HEK293 (cell line): ENCODE data around the gene ROBO4.

Source experiments
- CTCF ChIA-PET: fragments of 350-600 bp; formaldehyde crosslinking; extraction: SDS; loops from one replicate; lab custom pipeline; 2021; ENCODE audit warnings: antibody characterized with exemption; lab: Yijun Ruan, JAX
- POLR2A ChIA-PET: fragments of 300-600 bp; formaldehyde crosslinking; extraction: SDS; loops from one replicate; lab custom pipeline; 2020; ENCODE audit warnings: antibody characterized with exemption, inconsistent platforms; lab: Yijun Ruan, JAX
- H3K27ac ChIP-seq: fragments of 200-500 bp; sonication (Bioruptor generic); 2 replicates; pipeline ENCODE4 v1.5.1; 2014; ENCODE audit warnings: low read depth, low read length, control low read depth, inconsistent platforms; ENCODE audit errors: extremely low read depth
- H3K36me3 ChIP-seq, 2 experiments: fragments of 200-500 bp in 1 of 2; sonication (Bioruptor generic) in 1 of 2; 1 replicate in 1 of 2; 2 replicates in 1 of 2; pipeline ENCODE4 v1.5.1; 2014 to 2017; ENCODE audit warnings: inconsistent platforms in 2 of 2, low read length in 2 of 2; ENCODE audit not compliant: control insufficient read depth in 2 of 2, insufficient read depth in 1 of 2
- H3K4me1 ChIP-seq: fragments of 200-500 bp; sonication (Bioruptor generic); 2 replicates; pipeline ENCODE4 v1.5.1; 2014; ENCODE audit warnings: mild to moderate bottlenecking, low read length, inconsistent platforms; ENCODE audit not compliant: control insufficient read depth, insufficient read depth
- H3K4me3 ChIP-seq: 2 replicates; pipeline ENCODE4 v1.5.1; 2011; ENCODE audit warnings: low read depth, mild to moderate bottlenecking, control low read depth, low read length, moderate library complexity
- H3K9me3 ChIP-seq: fragments of 200-500 bp; sonication (Bioruptor generic); 2 replicates; pipeline ENCODE4 v1.5.1; 2014; ENCODE audit warnings: low read depth, low read length, inconsistent platforms; ENCODE audit not compliant: control insufficient read depth, insufficient read depth
- OSR2 ChIP-seq: fragments of 450-650 bp; formaldehyde crosslinking; IDR thresholded peaks from 2 replicates; pipeline ENCODE4 v1.5.1; 2016; ENCODE audit warnings: missing biosample characterization, missing genetic modification characterization
- SETDB1 ChIP-seq: IDR thresholded peaks from one replicate; pipeline ENCODE4 v1.6.1; 2017; ENCODE audit warnings: mild to moderate bottlenecking, low read length, moderate library complexity, mixed read lengths; ENCODE audit not compliant: insufficient read length
- ZBTB17 ChIP-seq: fragments of 450-650 bp; formaldehyde crosslinking; IDR thresholded peaks from 2 replicates; pipeline ENCODE4 v1.5.1; 2016; ENCODE audit warnings: missing biosample characterization, missing genetic modification characterization
- ZBTB6 ChIP-seq: fragments of 450-650 bp; formaldehyde crosslinking; IDR thresholded peaks from 2 replicates; pipeline ENCODE4 v1.5.1; 2017; ENCODE audit warnings: missing biosample characterization, missing genetic modification characterization
- ZNF10 ChIP-seq: fragments of 450-650 bp; formaldehyde crosslinking; IDR thresholded peaks from 2 replicates; pipeline ENCODE4 v1.5.1; 2017; ENCODE audit warnings: missing biosample characterization, missing genetic modification characterization
- ZNF211 ChIP-seq: fragments of 450-650 bp; formaldehyde crosslinking; IDR thresholded peaks from 2 replicates; pipeline ENCODE4 v1.5.1; 2016; ENCODE audit warnings: low read depth, missing biosample characterization, missing genetic modification characterization
- ZNF214 ChIP-seq: fragments of 450-650 bp; formaldehyde crosslinking; IDR thresholded peaks from 2 replicates; pipeline ENCODE4 v1.5.1; 2017; ENCODE audit warnings: missing biosample characterization, mild to moderate bottlenecking, missing genetic modification characterization, borderline replicate concordance
- ZNF24 ChIP-seq: fragments of 450-650 bp; formaldehyde crosslinking; IDR thresholded peaks from 2 replicates; pipeline ENCODE4 v1.5.1; 2016; ENCODE audit warnings: missing biosample characterization, missing genetic modification characterization
- ZNF280D ChIP-seq: fragments of 450-650 bp; formaldehyde crosslinking; IDR thresholded peaks from 2 replicates; pipeline ENCODE4 v1.5.1; 2016; ENCODE audit warnings: missing biosample characterization, missing genetic modification characterization
- ZNF426 ChIP-seq: fragments of 450-650 bp; formaldehyde crosslinking; IDR thresholded peaks from 2 replicates; pipeline ENCODE4 v1.5.1; 2017; ENCODE audit warnings: missing biosample characterization, missing genetic modification characterization, mild to moderate bottlenecking, inconsistent platforms, moderate library complexity
- ZNF548 ChIP-seq: fragments of 450-650 bp; formaldehyde crosslinking; IDR thresholded peaks from 2 replicates; pipeline ENCODE4 v1.5.1; 2016; ENCODE audit warnings: missing biosample characterization, missing genetic modification characterization
- ZNF555 ChIP-seq: fragments of 450-650 bp; formaldehyde crosslinking; conservative IDR thresholded peaks from 2 replicates; pipeline ENCODE4 v1.5.1; 2017; ENCODE audit warnings: missing biosample characterization, mild to moderate bottlenecking, missing genetic modification characterization, inconsistent platforms
- ZNF654 ChIP-seq: fragments of 450-650 bp; formaldehyde crosslinking; IDR thresholded peaks from 2 replicates; pipeline ENCODE4 v1.5.1; 2016; ENCODE audit warnings: low read depth, missing biosample characterization, missing genetic modification characterization
- ZNF658 ChIP-seq: fragments of 450-650 bp; formaldehyde crosslinking; IDR thresholded peaks from 2 replicates; pipeline ENCODE4; 2016; ENCODE audit warnings: missing biosample characterization, missing genetic modification characterization
- ZXDB ChIP-seq: fragments of 450-650 bp; formaldehyde crosslinking; IDR thresholded peaks from 2 replicates; pipeline ENCODE4 v1.5.1; 2016; ENCODE audit warnings: missing biosample characterization, missing genetic modification characterization
- TF ChIP-seq, protein P1 (sequence below): fragments of 450-650 bp; formaldehyde crosslinking; IDR thresholded peaks from 2 replicates; pipeline ENCODE4 v1.5.1; 2016; ENCODE audit warnings: missing biosample characterization, missing genetic modification characterization
- TF ChIP-seq, protein P2 (sequence below): fragments of 450-650 bp; formaldehyde crosslinking; IDR thresholded peaks from 2 replicates; pipeline ENCODE4 v1.5.1; 2016; ENCODE audit warnings: missing biosample characterization, missing genetic modification characterization
- TF ChIP-seq, protein P3 (sequence below): fragments of 450-650 bp; formaldehyde crosslinking; IDR thresholded peaks from 2 replicates; pipeline ENCODE4 v1.5.1; 2016; ENCODE audit warnings: missing biosample characterization, missing genetic modification characterization

Gene ROBO4

DNA sequence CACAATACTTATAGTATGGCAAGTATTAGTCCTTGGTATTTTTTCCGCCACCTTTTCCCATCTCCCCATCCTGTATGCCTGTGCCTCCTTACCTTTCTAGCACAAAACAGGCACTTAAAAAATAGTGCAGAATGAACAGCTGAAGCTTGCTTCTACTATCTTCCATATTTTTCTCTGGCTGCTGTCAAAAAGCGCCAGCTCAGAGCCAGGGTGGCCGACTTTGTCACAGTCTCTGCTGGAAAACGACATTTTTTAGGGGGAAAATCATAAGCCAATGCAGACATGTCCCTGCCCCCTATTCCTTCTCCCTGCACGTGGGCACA lies 58.9 kb downstream of the ROBO4 start:
- CTCF ChIA-PET = interaction anchor here (0.6 to 5.5 kb wide), 18 partner anchors 19 to 654 kb away, joined by 3 to 53 read pairs (median 4); partner anchors contain the start of gene ROBO3
- no peaks in the 10 kb centered on the region for H3K4me1 ChIP-seq
- no peaks in the 10 kb centered on the region for H3K9me3 ChIP-seq
- no peak overlapping the region for H3K4me3 ChIP-seq
- POLR2A ChIA-PET = no interaction called here
- H3K27ac ChIP-seq = no peak overlapping the region
- no peaks in the 10 kb centered on the region for H3K36me3 ChIP-seq
- TF ChIP-seq ZBTB6 = no peak
- no peak for TF ChIP-seq ZNF10
- no peak for TF ChIP-seq ZXDB (tag by site-specific recombination)
- TF ChIP-seq ZNF24 (tag by site-specific recombination) = no peak
- TF ChIP-seq, protein P1, sequence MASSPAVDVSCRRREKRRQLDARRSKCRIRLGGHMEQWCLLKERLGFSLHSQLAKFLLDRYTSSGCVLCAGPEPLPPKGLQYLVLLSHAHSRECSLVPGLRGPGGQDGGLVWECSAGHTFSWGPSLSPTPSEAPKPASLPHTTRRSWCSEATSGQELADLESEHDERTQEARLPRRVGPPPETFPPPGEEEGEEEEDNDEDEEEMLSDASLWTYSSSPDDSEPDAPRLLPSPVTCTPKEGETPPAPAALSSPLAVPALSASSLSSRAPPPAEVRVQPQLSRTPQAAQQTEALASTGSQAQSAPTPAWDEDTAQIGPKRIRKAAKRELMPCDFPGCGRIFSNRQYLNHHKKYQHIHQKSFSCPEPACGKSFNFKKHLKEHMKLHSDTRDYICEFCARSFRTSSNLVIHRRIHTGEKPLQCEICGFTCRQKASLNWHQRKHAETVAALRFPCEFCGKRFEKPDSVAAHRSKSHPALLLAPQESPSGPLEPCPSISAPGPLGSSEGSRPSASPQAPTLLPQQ (tag by site-specific recombination) = no peak
- TF ChIP-seq, protein P2, sequence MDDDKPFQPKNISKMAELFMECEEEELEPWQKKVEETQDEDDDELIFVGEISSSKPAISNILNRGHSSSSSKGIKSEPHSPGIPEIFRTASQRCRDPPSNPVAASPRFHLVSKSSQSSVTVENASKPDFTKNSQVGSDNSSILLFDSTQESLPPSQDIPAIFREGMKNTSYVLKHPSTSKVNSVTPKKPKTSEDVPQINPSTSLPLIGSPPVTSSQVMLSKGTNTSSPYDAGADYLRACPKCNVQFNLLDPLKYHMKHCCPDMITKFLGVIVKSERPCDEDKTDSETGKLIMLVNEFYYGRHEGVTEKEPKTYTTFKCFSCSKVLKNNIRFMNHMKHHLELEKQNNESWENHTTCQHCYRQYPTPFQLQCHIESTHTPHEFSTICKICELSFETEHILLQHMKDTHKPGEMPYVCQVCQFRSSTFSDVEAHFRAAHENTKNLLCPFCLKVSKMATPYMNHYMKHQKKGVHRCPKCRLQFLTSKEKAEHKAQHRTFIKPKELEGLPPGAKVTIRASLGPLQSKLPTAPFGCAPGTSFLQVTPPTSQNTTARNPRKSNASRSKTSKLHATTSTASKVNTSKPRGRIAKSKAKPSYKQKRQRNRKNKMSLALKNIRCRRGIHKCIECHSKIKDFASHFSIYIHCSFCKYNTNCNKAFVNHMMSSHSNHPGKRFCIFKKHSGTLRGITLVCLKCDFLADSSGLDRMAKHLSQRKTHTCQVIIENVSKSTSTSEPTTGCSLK (tag by site-specific recombination) = no peak
- no peak for TF ChIP-seq ZNF211 (tag by site-specific recombination)
- TF ChIP-seq SETDB1 = no peak
- TF ChIP-seq ZNF280D (tag by site-specific recombination) = no peak
- TF ChIP-seq ZNF555 (tag by site-specific recombination) = no peak
- no peak for TF ChIP-seq ZNF658 (tag by site-specific recombination)
- no peak for TF ChIP-seq ZNF214 (tag by site-specific recombination)
- TF ChIP-seq ZNF426 (tag by site-specific recombination) = no peak
- TF ChIP-seq ZNF654 = no peak
- no peak for TF ChIP-seq ZBTB17 (tag by site-specific recombination)
- TF ChIP-seq OSR2 (tag by site-specific recombination) = no peak
- no peak for TF ChIP-seq ZNF548 (tag by site-specific recombination)
- TF ChIP-seq, protein P3, sequence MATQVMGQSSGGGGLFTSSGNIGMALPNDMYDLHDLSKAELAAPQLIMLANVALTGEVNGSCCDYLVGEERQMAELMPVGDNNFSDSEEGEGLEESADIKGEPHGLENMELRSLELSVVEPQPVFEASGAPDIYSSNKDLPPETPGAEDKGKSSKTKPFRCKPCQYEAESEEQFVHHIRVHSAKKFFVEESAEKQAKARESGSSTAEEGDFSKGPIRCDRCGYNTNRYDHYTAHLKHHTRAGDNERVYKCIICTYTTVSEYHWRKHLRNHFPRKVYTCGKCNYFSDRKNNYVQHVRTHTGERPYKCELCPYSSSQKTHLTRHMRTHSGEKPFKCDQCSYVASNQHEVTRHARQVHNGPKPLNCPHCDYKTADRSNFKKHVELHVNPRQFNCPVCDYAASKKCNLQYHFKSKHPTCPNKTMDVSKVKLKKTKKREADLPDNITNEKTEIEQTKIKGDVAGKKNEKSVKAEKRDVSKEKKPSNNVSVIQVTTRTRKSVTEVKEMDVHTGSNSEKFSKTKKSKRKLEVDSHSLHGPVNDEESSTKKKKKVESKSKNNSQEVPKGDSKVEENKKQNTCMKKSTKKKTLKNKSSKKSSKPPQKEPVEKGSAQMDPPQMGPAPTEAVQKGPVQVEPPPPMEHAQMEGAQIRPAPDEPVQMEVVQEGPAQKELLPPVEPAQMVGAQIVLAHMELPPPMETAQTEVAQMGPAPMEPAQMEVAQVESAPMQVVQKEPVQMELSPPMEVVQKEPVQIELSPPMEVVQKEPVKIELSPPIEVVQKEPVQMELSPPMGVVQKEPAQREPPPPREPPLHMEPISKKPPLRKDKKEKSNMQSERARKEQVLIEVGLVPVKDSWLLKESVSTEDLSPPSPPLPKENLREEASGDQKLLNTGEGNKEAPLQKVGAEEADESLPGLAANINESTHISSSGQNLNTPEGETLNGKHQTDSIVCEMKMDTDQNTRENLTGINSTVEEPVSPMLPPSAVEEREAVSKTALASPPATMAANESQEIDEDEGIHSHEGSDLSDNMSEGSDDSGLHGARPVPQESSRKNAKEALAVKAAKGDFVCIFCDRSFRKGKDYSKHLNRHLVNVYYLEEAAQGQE (tag by site-specific recombination) = no peak
